GM10266 (cell line): ENCODE data around the gene BLVRB.
"Not testable (repeated sequence)": the region's sequence is repeated elsewhere in the genome, so short reads cannot be mapped to it uniquely, and the experiment has no call there.

Experiments used
- DNase-seq: peaks from one replicate; pipeline ENCODE4 v3.0.0; 2012; ENCODE audit errors: extremely low spot score
- CTCF ChIP-seq: IDR thresholded peaks from 2 replicates; pipeline ENCODE4 v1.5.1; 2012; ENCODE audit warnings: mild to moderate bottlenecking, low read depth; ENCODE audit not compliant: control insufficient read depth, insufficient read depth; ENCODE audit errors: missing control alignments

The BLVRB gene

DNA sequence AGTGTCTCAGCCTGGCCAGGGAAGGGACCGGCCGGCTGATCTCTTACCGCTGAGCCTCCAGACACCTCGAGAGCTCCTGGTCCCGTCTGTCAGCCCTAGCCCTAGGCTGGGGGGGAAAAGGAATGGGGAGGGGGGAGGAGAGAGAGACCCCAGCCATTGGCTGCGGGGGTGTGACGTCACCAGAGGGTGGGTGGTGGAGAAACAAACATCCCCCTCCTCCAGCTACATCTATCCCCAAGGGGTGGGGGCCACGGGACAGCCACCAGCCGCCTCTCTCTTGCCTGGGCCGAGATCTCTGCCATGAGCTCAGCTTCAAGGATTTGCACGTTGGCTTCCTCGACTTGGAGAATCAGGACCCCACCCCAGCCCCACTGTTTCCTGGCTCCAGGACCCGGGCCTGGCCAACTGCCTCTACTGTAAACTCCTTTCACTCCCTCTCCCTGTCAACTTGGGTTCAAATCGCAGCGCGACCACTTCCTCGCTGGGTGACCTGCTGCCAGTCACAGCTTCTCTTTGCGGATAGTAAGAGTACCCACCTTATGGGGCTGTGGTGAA lies 52.2 kb downstream of the BLVRB start, which contains the start of gene PRX:
Gene PRX, minus strand, starts transcription at position 88 of the 555 bp plus-strand sequence. CDS start 5,446 bp downstream, outside the sequence.
- no peak for TF ChIP-seq CTCF
- DNase-seq: no peak

- TF ChIP-seq CTCF: no peak
- DNase-seq: no peak
Measured at GRCh38 chr19:40412866-40413265, 52.7 kb downstream of the BLVRB start.

DNA sequence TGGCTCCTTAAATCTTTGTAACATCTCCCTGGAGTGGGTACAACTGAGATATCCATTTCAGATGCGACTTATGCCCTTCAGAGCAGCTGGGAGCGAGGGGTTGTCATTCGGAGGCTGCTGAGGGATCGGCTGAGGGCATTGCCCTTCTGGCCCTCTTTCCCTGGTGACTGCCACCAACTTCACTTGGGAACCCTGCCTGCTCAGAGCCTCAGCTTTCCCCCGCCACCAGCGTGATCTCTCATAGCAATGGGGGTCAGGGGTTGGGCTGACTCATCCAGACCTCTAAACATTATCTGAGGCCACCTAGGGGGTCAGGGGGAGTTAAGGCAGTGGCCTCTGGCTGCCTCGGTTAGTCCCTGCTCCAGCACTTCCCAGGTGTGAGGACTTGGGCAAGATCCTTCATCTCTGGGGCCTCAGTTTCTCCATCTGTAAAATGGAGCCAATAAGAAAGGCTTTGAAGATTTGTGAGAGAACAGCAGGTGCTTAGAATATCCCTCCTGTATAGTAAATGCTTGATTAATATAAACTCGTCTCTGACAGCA lies 53.5 kb downstream of the BLVRB start:
- TF ChIP-seq CTCF: no peak

DNA sequence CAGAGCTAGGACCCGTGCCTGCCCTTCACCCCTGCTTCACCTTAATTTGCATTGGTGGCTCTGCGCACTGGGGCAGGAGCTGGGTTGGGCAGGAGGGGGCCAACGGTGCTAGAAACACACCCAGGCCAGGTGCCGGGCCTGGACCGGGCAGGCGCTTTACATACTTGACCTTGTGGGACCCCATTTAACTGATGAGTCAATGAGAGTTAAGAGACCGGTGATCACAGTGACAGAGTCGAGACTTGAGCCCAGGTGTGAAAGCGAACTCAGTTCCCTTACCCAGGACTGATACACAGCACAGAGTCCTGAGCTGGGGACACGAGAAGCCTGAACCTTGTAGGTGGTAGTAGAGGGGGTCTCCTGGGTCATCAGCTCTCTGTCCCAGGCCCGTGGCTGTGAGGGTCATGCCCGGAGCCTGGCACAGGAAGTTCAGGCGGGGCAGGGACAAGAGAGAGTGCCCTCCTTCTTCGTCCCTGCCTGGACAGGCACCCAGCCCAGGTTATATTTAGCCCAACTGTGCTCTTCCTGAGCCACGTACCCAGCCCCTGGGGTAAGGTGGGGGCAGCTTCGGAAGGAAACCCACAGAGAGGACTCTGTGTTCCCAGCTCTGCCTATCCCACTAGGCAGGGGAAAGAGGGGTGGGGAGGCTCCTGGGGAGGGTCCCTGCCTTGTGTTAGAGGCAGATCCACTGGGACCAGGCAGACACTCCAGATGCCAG lies 54.3 kb downstream of the BLVRB start:
- TF ChIP-seq CTCF: no peak

More for the DNA sequence above, 53.5 kb downstream of the BLVRB start:
- no peak for DNase-seq

DNA sequence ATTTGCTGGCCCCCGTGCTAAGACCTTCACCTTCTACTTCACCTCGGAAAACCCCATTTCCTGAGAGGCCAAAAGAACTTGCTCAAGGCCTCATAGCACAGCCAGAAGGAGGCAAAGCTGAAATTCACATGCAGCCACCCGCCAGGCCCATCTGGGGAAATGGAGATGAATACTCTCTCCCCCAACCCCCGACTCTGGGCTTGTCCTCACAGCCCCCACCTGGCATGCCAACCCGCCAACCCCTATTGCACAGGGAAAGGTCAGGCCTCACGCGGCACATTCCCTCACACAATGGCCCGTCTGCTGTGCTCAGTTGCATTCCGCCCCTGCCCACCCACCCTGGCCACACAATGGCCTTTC lies 55.5 kb downstream of the BLVRB start:
- DNase-seq: peak; percentile 37
- TF ChIP-seq CTCF: no peak

More for the DNA sequence above, 54.3 kb downstream of the BLVRB start:
- no peak for DNase-seq

- not testable (repeated sequence) for DNase-seq
Measured at GRCh38 chr19:40408598-40408925, 57.0 kb downstream of the BLVRB start.

DNA sequence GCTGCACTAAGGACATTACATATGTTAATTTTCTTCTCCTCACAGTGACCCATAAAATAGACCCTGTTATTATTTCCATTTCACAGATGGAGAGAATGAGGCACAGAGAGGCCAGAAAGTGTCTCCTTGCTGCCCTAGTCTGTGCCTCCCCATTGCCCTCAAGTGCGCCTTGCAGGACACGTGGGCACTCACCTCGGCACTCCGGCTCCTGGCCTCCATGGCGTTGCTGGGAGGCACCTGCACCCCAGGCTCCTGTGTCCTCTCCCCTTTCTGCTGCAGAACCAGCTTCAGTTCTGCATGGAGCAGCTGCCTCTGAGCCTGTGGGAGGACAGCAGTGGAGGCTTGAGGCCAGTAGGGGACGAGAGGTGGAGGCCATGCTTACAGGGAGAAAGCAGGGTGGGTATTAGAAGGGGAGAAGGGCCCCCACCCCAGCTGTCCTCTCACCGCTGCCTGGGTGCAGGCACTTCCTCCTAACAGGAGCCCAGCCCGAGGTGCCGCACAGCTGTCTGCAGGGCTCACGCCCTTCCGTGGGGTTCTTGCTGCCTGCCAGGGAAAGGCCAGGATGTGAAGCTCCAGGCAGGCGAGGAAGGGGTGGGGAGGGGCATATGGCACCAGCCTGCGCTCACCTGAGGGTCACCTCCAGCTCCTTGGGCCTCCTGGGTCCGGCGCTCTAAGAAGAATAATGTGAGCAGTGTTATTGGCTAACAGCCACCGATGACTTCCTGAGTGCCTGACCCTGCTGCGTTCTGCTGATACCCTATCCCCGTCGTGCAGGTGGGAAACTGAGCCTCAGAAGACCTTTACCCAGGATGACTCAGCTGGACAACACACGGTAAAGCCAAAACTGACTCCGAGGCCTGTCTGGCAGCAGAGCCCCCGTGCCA lies 57.6 kb downstream of the BLVRB start:
- DNase-seq: no peak
- TF ChIP-seq CTCF: no peak
